Sigmoid colon (tissue), 3 donors: ENCODE measurements around the gene SPATA6.

Experiments
- CTCF ChIP-seq, 4 experiments: fragments of 450-650 bp in 3 of 4; fragments of 200-600 bp in 1 of 4; IDR thresholded peaks; one replicate each; pipeline ENCODE4 v1.5.1; 2016 to 2019; ENCODE audit warnings: antibody characterized with exemption in 4 of 4, mild to moderate bottlenecking in 3 of 4, moderate library complexity in 2 of 4
- POLR2A ChIP-seq, 2 donors: fragments of 450-650 bp; IDR thresholded peaks; one replicate each; pipeline ENCODE4 v1.6.1; 2016; ENCODE audit warnings: antibody characterized with exemption in 2 of 2, mild to moderate bottlenecking in 2 of 2, moderate library complexity in 2 of 2

GRCh38 chr1:48391926-48392325 lies 80.1 kb downstream of the SPATA6 start:
- TF ChIP-seq CTCF (IDR thresholded peaks at IDR 0.05), result no peak
- no peak for TF ChIP-seq POLR2A (IDR thresholded peaks at IDR 0.05)
